Muscle layer of colon (tissue), 2 donors: ENCODE results near the gene PLSCR3.

Experiments
- H3K27ac ChIP-seq: one replicate; pipeline ENCODE4 v1.7.0; 2013; ENCODE audit warnings: low read depth, mild to moderate bottlenecking, low read length, moderate library complexity
- H3K27me3 ChIP-seq, 2 donors: one replicate each; pipeline ENCODE4 v1.7.0; 2013; ENCODE audit warnings: low read length in 2 of 2, mild to moderate bottlenecking in 2 of 2; ENCODE audit not compliant: insufficient read depth in 2 of 2, control insufficient read depth in 1 of 2
- H3K36me3 ChIP-seq: one replicate; pipeline ENCODE4 v1.7.0; 2013; ENCODE audit warnings: mild to moderate bottlenecking, low read length; ENCODE audit not compliant: insufficient read depth
- H3K4me1 ChIP-seq: one replicate; pipeline ENCODE4 v1.7.0; 2013; ENCODE audit warnings: mild to moderate bottlenecking, low read length; ENCODE audit not compliant: insufficient read depth
- H3K4me3 ChIP-seq, 2 donors: one replicate each; pipeline ENCODE4 v1.7.0; 2013; ENCODE audit warnings: low read length in 2 of 2, low read depth in 1 of 2, mild to moderate bottlenecking in 1 of 2, moderate library complexity in 1 of 2
- H3K9ac ChIP-seq: one replicate; pipeline ENCODE4 v1.7.0; 2013; ENCODE audit warnings: low read length
- H3K9me3 ChIP-seq: one replicate; pipeline ENCODE4 v1.7.0; 2013; ENCODE audit warnings: mild to moderate bottlenecking, low read length
- donor health status: abdominal sarcoma.
- donor health status: Adenocarcinoma of cecum.

PLSCR3 gene

GRCh38 chr17:7403727-7403976 lies 9.3 kb upstream of the PLSCR3 start:
- H3K9ac ChIP-seq: peak overlapping the region; percentile 56
- H3K27ac ChIP-seq: peak overlapping the region; percentile 93
- no peaks in the 10 kb centered on the region for H3K9me3 ChIP-seq
- peaks cover 15% of the 10 kb centered on the region for H3K4me1 ChIP-seq
- no peaks in the 10 kb centered on the region for H3K36me3 ChIP-seq
- H3K27me3 ChIP-seq: no peaks in the 10 kb centered on the region
- H3K4me3 ChIP-seq: peak overlapping the region; percentile 71 to 82

- Histone ChIP-seq H3K4me3 (peak overlapping the region; percentile 71 to 82), H3K36me3 (no peaks in the 10 kb centered on the region), H3K9me3 (no peaks in the 10 kb centered on the region), H3K9ac (peak overlapping the region; percentile 56), H3K27ac (peak overlapping the region; percentile 93), H3K27me3 (no peaks in the 10 kb centered on the region), H3K4me1 (peaks cover 15% of the 10 kb centered on the region)
Observed at GRCh38 chr17:7403043-7403726, 8.9 kb upstream of the PLSCR3 start.

- Histone ChIP-seq H3K36me3 (no peaks in the 10 kb centered on the region), H3K9me3 (no peaks in the 10 kb centered on the region), H3K9ac (no peak overlapping the region), H3K4me3 (no peak overlapping the region), H3K27ac (no peak overlapping the region), H3K27me3 (no peaks in the 10 kb centered on the region), H3K4me1 (peaks cover 10% of the 10 kb centered on the region)
Observed at GRCh38 chr17:7398612-7399011, 4.3 kb upstream of the PLSCR3 start.

GRCh38 chr17:7396147-7396546 lies 1.8 kb upstream of the PLSCR3 start:
- peaks cover 8% of the 10 kb centered on the region for H3K4me1 ChIP-seq
- no peaks in the 10 kb centered on the region for H3K27me3 ChIP-seq
- H3K36me3 ChIP-seq: peaks cover 6% of the 10 kb centered on the region
- H3K27ac ChIP-seq: no peak overlapping the region
- no peak overlapping the region for H3K4me3 ChIP-seq
- H3K9me3 ChIP-seq: no peaks in the 10 kb centered on the region
- H3K9ac ChIP-seq: no peak overlapping the region

GRCh38 chr17:7393613-7394451 lies 493 bp downstream of the PLSCR3 start:
- H3K36me3 ChIP-seq: peaks cover 6% of the 10 kb centered on the region
- no peaks in the 10 kb centered on the region for H3K27me3 ChIP-seq
- peak overlapping the region; percentile 86 to 91 for H3K4me3 ChIP-seq
- peak overlapping the region; percentile 68 for H3K9ac ChIP-seq
- peaks cover 8% of the 10 kb centered on the region for H3K4me1 ChIP-seq
- H3K27ac ChIP-seq: peak overlapping the region; percentile 77
- no peaks in the 10 kb centered on the region for H3K9me3 ChIP-seq

GRCh38 chr17:7392696-7393612 lies 1.4 kb downstream of the PLSCR3 start:
- Histone ChIP-seq H3K4me3 (peak overlapping the region in 1 of 2 donors; percentile 86), H3K27ac (no peak overlapping the region), H3K36me3 (peaks cover 6% of the 10 kb centered on the region), H3K9me3 (no peaks in the 10 kb centered on the region), H3K9ac (peak overlapping the region; percentile 68), H3K27me3 (no peaks in the 10 kb centered on the region), H3K4me1 (peaks cover 8% of the 10 kb centered on the region)

GRCh38 chr17:7391307-7391706 lies 3.0 kb downstream of the PLSCR3 start:
- Histone ChIP-seq H3K4me3 (no peak overlapping the region), H3K9me3 (no peaks in the 10 kb centered on the region), H3K27me3 (no peaks in the 10 kb centered on the region), H3K27ac (no peak overlapping the region), H3K36me3 (peaks cover 6% of the 10 kb centered on the region), H3K9ac (no peak overlapping the region), H3K4me1 (peaks cover 8% of the 10 kb centered on the region)

GRCh38 chr17:7389924-7390910 lies 4.1 kb downstream of the PLSCR3 start:
- no peaks in the 10 kb centered on the region for H3K9me3 ChIP-seq
- no peaks in the 10 kb centered on the region for H3K27me3 ChIP-seq
- H3K36me3 ChIP-seq: peaks cover 6% of the 10 kb centered on the region
- H3K27ac ChIP-seq: no peak overlapping the region
- peaks cover 8% of the 10 kb centered on the region for H3K4me1 ChIP-seq
- no peak overlapping the region for H3K4me3 ChIP-seq
- no peak overlapping the region for H3K9ac ChIP-seq

- Histone ChIP-seq H3K4me1 (peaks cover 8% of the 10 kb centered on the region), H3K9ac (no peak overlapping the region), H3K4me3 (no peak overlapping the region), H3K27ac (no peak overlapping the region), H3K36me3 (peaks cover 6% of the 10 kb centered on the region), H3K9me3 (no peaks in the 10 kb centered on the region), H3K27me3 (no peaks in the 10 kb centered on the region)
Observed at GRCh38 chr17:7388856-7389255, 5.5 kb downstream of the PLSCR3 start.

GRCh38 chr17:7384489-7385081 lies 9.7 kb downstream of the PLSCR3 start:
- Histone ChIP-seq H3K9ac (no peak overlapping the region), H3K36me3 (no peaks in the 10 kb centered on the region)

More at GRCh38 chr17:7384489-7385081, 9.7 kb downstream of the PLSCR3 start:
- peak overlapping the region; percentile 39 for H3K27ac ChIP-seq
- H3K4me3 ChIP-seq: peak overlapping the region; percentile 48 to 56
- H3K9me3 ChIP-seq: no peaks in the 10 kb centered on the region
- no peaks in the 10 kb centered on the region for H3K27me3 ChIP-seq
- H3K4me1 ChIP-seq: peaks cover 21% of the 10 kb centered on the region
